BJ (cell line): ENCODE results near the gene WWC1. TPM values are rescaled to one million over a fixed set of nuclear protein-coding genes. Genes with fewer than 3 reads are reported as not detected.

Experiments used
- CTCF ChIA-PET: fragments of 350-600 bp; formaldehyde crosslinking; extraction: SDS; loops from one replicate; lab custom pipeline; 2021; ENCODE audit warnings: antibody characterized with exemption, inconsistent platforms; lab: Yijun Ruan, JAX
- POLR2A ChIA-PET: fragments of 300-600 bp; sonication (Branson Sonifier 250); formaldehyde crosslinking; extraction: SDS; loops from one replicate; lab custom pipeline; 2021; ENCODE audit warnings: antibody characterized with exemption; lab: Charles Lee
- DNase-seq: peaks from one replicate; pipeline ENCODE4 v3.0.0-alpha.2; 2011; ENCODE audit warnings: low read depth
- H3K27me3 ChIP-seq: 2 replicates; pipeline ENCODE4 v1.6.0; 2011; ENCODE audit warnings: low read length; ENCODE audit not compliant: control insufficient read depth, insufficient read depth
- H3K36me3 ChIP-seq: 2 replicates; pipeline ENCODE4 v1.5.1; 2011; ENCODE audit warnings: low read length; ENCODE audit not compliant: control insufficient read depth, insufficient read depth
- H3K4me3 ChIP-seq: 2 replicates; pipeline ENCODE4 v1.5.1; 2011; ENCODE audit warnings: low read depth, mild to moderate bottlenecking, control low read depth, low read length
- CTCF ChIP-seq: IDR thresholded peaks from 2 replicates; pipeline ENCODE4 v1.5.1; 2011; ENCODE audit warnings: low read depth, mild to moderate bottlenecking, control low read depth, inconsistent platforms, low read length, moderate library complexity; ENCODE audit not compliant: insufficient read depth
- polyA plus RNA-seq: library from polyadenylated mRNA; depleted of rRNA; stranded (reverse); fragments of >200 nt; gene quantifications from 2 replicates; pipeline ENCODE4 v1.2.3, GENCODE V29; 2011

The WWC1 gene
- polyA plus RNA-seq, 1 experiment: 1.4 TPM

- no peak overlapping the region for H3K4me3 ChIP-seq
- POLR2A ChIA-PET: no interaction called here
- H3K36me3 ChIP-seq: no peaks in the 10 kb centered on the region
- CTCF ChIA-PET: interaction anchor here (0.8 to 1.2 kb wide), 2 partner anchors 16 to 73 kb away, joined by 3 read pairs; no protein-coding TSS in a partner anchor
- DNase-seq: no peak
- no peaks in the 10 kb centered on the region for H3K27me3 ChIP-seq
- no peak for TF ChIP-seq CTCF
Observed at GRCh38 chr5:168327451-168327850, 36.0 kb downstream of the WWC1 start.

GRCh38 chr5:168327994-168328393, 36.5 kb downstream of the WWC1 start:
- ChIA-PET POLR2A (no interaction called here), CTCF (interaction anchor here (0.8 to 1.2 kb wide), 2 partner anchors 15 to 73 kb away, joined by 3 read pairs; no protein-coding TSS in a partner anchor)
- no peak for DNase-seq
- Histone ChIP-seq H3K4me3 (no peak overlapping the region), H3K36me3 (no peaks in the 10 kb centered on the region), H3K27me3 (no peaks in the 10 kb centered on the region)
- TF ChIP-seq CTCF: no peak

- Histone ChIP-seq H3K4me3 (no peak overlapping the region), H3K27me3 (no peaks in the 10 kb centered on the region), H3K36me3 (no peaks in the 10 kb centered on the region)
- TF ChIP-seq CTCF: no peak
- POLR2A ChIA-PET: no interaction called here
- CTCF ChIA-PET: no interaction called here
- no peak for DNase-seq
Observed at GRCh38 chr5:168328814-168329213, 37.4 kb downstream of the WWC1 start.

- POLR2A ChIA-PET: no interaction called here
- DNase-seq: no peak
- CTCF ChIA-PET: no interaction called here
- H3K36me3 ChIP-seq: no peaks in the 10 kb centered on the region
- no peaks in the 10 kb centered on the region for H3K27me3 ChIP-seq
- no peak for TF ChIP-seq CTCF
- H3K4me3 ChIP-seq: no peak overlapping the region
Observed at GRCh38 chr5:168329302-168329701, 37.9 kb downstream of the WWC1 start.

GRCh38 chr5:168332042-168332441, 40.6 kb downstream of the WWC1 start:
- POLR2A ChIA-PET: no interaction called here
- CTCF ChIA-PET: no interaction called here
- no peak for TF ChIP-seq CTCF
- H3K4me3 ChIP-seq: no peak overlapping the region
- no peaks in the 10 kb centered on the region for H3K27me3 ChIP-seq
- DNase-seq: no peak
- no peaks in the 10 kb centered on the region for H3K36me3 ChIP-seq
